Right renal cortex interstitium (tissue), 3 donors: ENCODE data around the gene TAGLN3. TPM values are rescaled to one million over a fixed set of nuclear protein-coding genes. Genes with fewer than 3 reads are reported as not detected.

Experiments used
- DNase-seq, 3 donors: peaks; one replicate each; pipeline ENCODE4 v3.0.0-alpha.2; 2013; ENCODE audit warnings: low read depth in 3 of 3, low spot score in 2 of 3
- polyA plus RNA-seq, 3 donors: library from polyadenylated mRNA; unstranded; fragments of 120-200 nt; gene quantifications; one replicate each; pipeline ENCODE4 v1.2.1, GENCODE V29; 2013; ENCODE audit not compliant: insufficient read length in 3 of 3

The TAGLN3 gene
- 1 to 10 TPM; 1.4 to 2.1 (median 2.1) TPM for polyA plus RNA-seq

GRCh38 chr3:111998636-111999483 is at the start of gene TAGLN3:
Gene TAGLN3 (plus strand): TSS chr3:111998922. CDS start chr3:111999423, 501 bp downstream.
- DNase-seq = no peak

- DNase-seq = no peak
Observed at GRCh38 chr3:111949712-111950111, 49.0 kb upstream of the TAGLN3 start.

DNA sequence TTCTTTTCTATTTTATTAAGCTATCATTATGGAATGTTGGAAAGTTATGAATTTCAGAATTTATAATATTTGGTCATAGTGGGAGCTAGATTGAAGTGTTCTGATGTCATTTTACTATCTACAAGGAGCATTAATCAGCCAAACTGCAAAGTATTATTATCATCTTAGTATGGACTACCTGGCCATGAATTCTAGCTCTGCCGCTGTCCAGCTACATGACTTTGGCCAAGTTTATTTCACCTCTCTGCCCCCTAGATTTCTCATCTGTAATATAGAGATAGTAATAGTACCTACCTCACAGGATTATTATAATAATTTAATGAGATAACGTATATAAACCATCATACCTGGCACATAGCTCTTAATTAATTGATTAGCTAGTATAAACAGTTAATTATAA is 47.7 kb upstream of the TAGLN3 start:
- DNase-seq = no peak

- no peak for DNase-seq
Observed at GRCh38 chr3:111952086-111952485, 46.6 kb upstream of the TAGLN3 start.

- no peak for DNase-seq
Observed at GRCh38 chr3:111952866-111953450, 45.8 kb upstream of the TAGLN3 start.

DNA sequence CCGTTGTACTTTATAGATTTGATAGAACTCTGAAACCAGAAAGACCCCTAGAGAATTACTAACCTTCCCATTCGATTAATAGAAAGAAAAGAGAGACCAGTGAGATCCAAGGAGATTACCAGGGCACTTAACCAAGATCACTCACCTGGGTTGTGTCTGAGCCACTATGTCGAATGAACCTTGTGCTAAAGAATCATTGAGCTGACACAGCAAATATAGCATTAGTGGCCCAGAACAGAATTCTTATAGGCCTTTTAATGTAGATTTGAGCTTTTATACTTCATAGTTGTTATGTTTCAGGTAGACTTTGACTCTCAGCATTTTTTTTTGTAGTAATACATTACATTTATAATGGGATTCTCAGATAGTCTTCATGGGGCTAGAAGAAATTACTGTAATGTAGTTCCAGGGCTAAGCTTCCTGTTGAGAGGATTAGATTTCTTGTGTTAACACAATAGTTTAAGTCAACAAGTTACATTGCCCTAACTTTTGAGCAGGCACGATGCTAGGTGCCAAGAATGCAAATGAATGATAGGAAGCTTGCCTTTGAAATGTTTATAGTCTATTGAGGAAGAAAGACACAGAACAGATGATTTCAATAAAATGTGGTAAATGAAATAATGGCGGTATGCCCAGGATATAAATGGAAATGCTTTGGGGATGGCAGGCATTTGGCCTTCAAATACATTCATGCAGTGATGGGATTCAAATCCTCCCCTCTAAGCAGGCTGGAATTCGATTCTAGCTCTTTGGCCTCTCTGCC is 44.3 kb upstream of the TAGLN3 start:
- DNase-seq = no peak

- no peak for DNase-seq
Observed at GRCh38 chr3:111955876-111956275, 42.8 kb upstream of the TAGLN3 start.

- no peak for DNase-seq
Observed at GRCh38 chr3:111956449-111956848, 42.3 kb upstream of the TAGLN3 start.

DNA sequence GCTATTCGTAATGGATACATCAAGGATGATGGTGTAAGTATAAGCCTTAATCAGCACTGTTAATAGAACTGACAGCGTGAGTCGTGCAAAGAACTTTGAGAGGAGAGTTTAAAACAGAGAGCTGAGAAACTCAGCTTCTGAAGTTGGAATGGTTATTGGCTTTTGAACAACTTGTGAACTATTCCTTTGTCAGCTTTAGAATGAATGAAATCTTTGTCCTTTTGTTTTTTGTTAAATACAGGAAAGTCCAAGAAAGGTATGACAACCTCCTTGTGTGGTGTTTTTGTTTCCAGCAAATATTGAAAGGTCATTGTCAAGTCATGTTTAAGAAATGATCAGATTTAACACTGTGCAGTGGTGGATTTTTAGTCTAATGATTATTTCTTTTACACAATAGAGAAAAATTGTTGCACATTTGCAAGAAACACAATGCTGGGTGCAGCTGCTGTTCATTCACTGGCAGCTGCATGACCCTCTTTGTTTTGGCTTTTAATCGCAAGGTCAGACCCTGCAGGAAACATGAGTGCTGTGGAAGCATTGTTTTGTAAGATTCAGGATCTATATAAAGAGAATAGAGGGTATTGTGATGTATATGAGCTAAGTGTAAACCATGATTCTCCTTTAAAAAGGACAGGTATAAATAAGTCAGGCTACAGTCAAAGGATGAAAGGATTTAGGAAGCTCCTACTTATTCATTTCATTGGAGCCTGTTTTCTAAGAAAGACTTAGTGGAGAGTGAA is 41.6 kb upstream of the TAGLN3 start:
- no peak for DNase-seq

GRCh38 chr3:111961461-111962164 is 37.1 kb upstream of the TAGLN3 start:
- no peak for DNase-seq

DNA sequence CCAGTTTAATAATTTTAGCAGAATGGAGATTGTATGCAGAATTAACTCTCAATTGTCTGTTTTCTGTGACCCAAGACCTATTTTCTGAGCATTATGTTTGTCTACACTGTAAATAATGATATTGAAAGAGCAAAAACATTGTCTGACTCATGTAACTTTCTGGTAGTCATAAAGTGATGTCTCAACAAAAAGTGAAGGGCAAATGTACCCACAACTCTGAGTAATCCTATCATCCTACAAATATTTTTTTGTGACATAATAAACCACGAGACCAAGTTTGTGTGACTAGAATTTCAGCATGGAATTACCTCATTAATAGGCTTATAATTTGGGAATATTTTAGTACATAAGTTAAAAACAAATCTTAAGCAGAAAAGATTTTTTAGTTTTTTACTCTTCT is 35.3 kb upstream of the TAGLN3 start:
- DNase-seq = no peak

DNA sequence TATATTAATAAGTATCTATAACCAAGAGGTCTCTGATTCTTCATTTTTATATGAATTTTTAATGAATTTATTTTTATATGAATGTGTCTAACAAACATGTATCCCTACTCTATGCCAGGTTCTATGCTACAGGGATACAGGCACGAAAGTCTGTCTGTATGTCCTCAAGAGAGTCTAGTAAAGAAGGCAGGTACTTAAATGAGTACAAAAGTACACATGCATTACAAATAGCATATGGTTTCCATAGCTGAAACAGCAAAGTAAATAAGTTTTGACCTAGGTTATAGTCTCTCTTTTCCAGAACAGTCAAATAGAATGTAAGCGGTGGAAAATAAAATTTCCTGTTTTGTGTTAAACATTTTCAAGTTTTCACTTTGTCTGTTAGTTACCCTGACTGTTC is 33.2 kb upstream of the TAGLN3 start:
- no peak for DNase-seq

GRCh38 chr3:111967068-111967467 is 31.7 kb upstream of the TAGLN3 start:
- no peak for DNase-seq

DNA sequence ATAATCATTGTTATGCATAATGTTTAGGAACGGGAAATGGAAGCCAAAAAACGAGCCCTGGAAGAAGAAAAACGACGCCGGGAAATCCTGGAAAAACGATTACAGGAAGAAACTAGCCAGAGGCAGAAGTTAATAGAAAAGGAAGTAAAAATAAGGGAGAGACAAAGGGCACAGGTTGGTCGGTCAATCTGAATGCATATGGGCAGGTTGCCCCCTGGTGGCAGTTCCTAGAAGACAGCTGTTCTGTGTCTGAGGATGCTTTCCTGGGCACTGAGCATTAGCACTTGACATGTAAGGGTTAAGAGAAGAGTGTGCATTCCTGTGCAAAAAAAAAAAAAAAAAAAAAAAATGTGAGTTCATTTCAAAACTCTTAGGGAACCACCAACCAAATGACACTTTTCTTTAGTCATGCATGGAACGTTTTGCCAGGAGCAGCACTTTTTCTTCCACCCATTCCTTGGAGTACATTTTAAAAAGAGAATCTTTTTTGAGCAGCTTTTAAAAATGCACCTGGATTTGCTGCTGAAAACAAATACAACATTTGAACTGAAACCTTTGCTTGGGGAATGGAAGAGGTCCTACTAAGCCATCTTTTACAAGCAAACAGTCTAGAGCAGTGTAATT is 31.0 kb upstream of the TAGLN3 start:
- peak in 2 of 3 donors; percentile 65 to 72 for DNase-seq

GRCh38 chr3:111968319-111969054 is 30.2 kb upstream of the TAGLN3 start:
- no peak for DNase-seq

DNA sequence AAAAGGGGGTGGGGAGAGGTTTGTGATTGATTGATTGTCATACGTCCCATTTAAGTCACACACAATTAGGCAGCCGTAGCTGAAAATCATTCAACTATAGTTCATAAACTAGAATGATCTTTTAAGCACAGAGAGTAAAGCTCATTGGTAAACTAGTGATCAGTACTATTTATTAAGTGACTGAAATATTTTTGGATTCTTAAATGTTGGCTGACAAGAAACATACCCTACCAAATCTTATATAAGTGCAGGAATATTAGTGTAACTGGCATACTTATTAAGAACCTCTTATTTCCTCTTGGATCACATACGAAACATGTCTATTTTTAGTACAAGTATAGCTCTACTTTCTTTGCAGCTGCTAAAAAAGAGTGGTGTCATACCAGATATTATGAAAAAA is 28.3 kb upstream of the TAGLN3 start:
- no peak for DNase-seq

- peak in 1 of 3 donors; percentile 65 for DNase-seq
Observed at GRCh38 chr3:111971533-111972130, 27.1 kb upstream of the TAGLN3 start.

- no peak for DNase-seq
Observed at GRCh38 chr3:111972891-111973290, 25.8 kb upstream of the TAGLN3 start.

GRCh38 chr3:111975131-111975530 is 23.6 kb upstream of the TAGLN3 start:
- no peak for DNase-seq
